Activated T-cell treated with anti-CD3 and anti-CD28 coated beads for 1 hour (primary cell): ENCODE measurements around the gene KY.
"Not testable (repeated sequence)": the region's sequence is repeated elsewhere in the genome, so short reads cannot be mapped to it uniquely, and the experiment has no call there.

Experiments
- DNase-seq: peaks from one replicate; pipeline ENCODE4 v3.0.0-alpha.2; 2020; ENCODE audit warnings: low read depth

KY gene

GRCh38 chr3:134601539-134602439, 49.0 kb downstream of the KY start:
- no peak for DNase-seq

GRCh38 chr3:134600685-134601463, 49.9 kb downstream of the KY start:
- DNase-seq = peak; percentile 41

- DNase-seq = no peak
These were observed 50.6 kb downstream of the KY start for GRCh38 chr3:134600206-134600605.

GRCh38 chr3:134598763-134599545, 51.9 kb downstream of the KY start:
- no peak for DNase-seq

- no peak for DNase-seq
These were observed 53.3 kb downstream of the KY start for GRCh38 chr3:134597390-134597970.

- DNase-seq = not testable (repeated sequence)
These were observed 55.8 kb downstream of the KY start for GRCh38 chr3:134594986-134595385.

- DNase-seq = no peak
These were observed 56.5 kb downstream of the KY start for GRCh38 chr3:134594331-134594741.

GRCh38 chr3:134592806-134593205, 58.0 kb downstream of the KY start:
- DNase-seq = no peak

- no peak for DNase-seq
These were observed 60.1 kb downstream of the KY start for GRCh38 chr3:134590766-134591165.

- DNase-seq = no peak
These were observed 71.6 kb downstream of the KY start for GRCh38 chr3:134579141-134579665.

- no peak for DNase-seq
These were observed 74.0 kb downstream of the KY start for GRCh38 chr3:134576831-134577230.

- DNase-seq = no peak
These were observed 74.4 kb downstream of the KY start for GRCh38 chr3:134576426-134576825.

GRCh38 chr3:134569899-134570298, 80.9 kb downstream of the KY start:
- DNase-seq = not testable (repeated sequence)

GRCh38 chr3:134568790-134569189, 82.0 kb downstream of the KY start:
- DNase-seq = no peak

GRCh38 chr3:134567605-134568004, 83.2 kb downstream of the KY start:
- no peak for DNase-seq

GRCh38 chr3:134564991-134565390, 85.8 kb downstream of the KY start:
- DNase-seq = no peak

- DNase-seq = no peak
These were observed 87.2 kb downstream of the KY start for GRCh38 chr3:134563601-134564000.

- DNase-seq = no peak
These were observed 88.8 kb downstream of the KY start for GRCh38 chr3:134562055-134562454.

- DNase-seq = no peak
These were observed 91.2 kb downstream of the KY start for GRCh38 chr3:134559591-134559990.
